ENCODE data around the gene MYO3B. TPM values are rescaled to one million over a fixed set of nuclear protein-coding genes. Genes with fewer than 3 reads are reported as not detected.
"Not testable (repeated sequence)": the region's sequence is repeated elsewhere in the genome, so short reads cannot be mapped to it uniquely, and the experiment has no call there.

MYO3B gene
- total and polyA plus RNA-seq, 2 experiments from 2014 or later = 0.11 TPM; not detected in 1

- no peaks in the 10 kb centered on the region for H3K9me3 ChIP-seq (ENCODE audit: low read depth)
- WGBS, 2 experiments (ENCODE audit: low coverage in 1 of 2, low lambda C conversion rate in 2 of 2, missing lambda C conversion rate in 2 of 2) = 61 to 70% methylated on average over 5 of the region's 5 CpGs
- no peaks in the 10 kb centered on the region for H3K9me2 ChIP-seq (ENCODE audit: insufficient read depth)
- no peak overlapping the region for H2AFZ ChIP-seq
- no peak for DNase-seq
- no peaks in the 10 kb centered on the region for H3K36me3 ChIP-seq (ENCODE audit: low read depth)
- H3K27me3 ChIP-seq (replicated peaks; ENCODE audit: insufficient read depth) = no peaks in the 10 kb centered on the region
- no peaks in the 10 kb centered on the region for H3K4me1 ChIP-seq (ENCODE audit: insufficient read depth)
- in situ Hi-C loops (cut with MboI) = no loop called here
- no peak overlapping the region for H3K27ac ChIP-seq
- H3K4me3 ChIP-seq = no peak overlapping the region
- H3K79me2 ChIP-seq (ENCODE audit: insufficient read depth) = no peaks in the 10 kb centered on the region
- no peak overlapping the region for H3K9ac ChIP-seq
- H3K4me2 ChIP-seq (ENCODE audit: unreplicated experiment) = no peak overlapping the region
- no peak for TF ChIP-seq EZH2phosphoT487 (IDR thresholded peaks at IDR 0.05; ENCODE audit: insufficient read depth, low read depth)
- TF ChIP-seq EZH2 (IDR thresholded peaks at IDR 0.05; ENCODE audit: insufficient read depth, poor library complexity, severe bottlenecking) = no peak
- H3F3A ChIP-seq (ENCODE audit: insufficient read depth) = no peaks in the 10 kb centered on the region
- H4K20me1 ChIP-seq (ENCODE audit: insufficient read depth) = no peaks in the 10 kb centered on the region
Measured at GRCh38 chr2:170665743-170666142, 487.8 kb downstream of the MYO3B start.

- Histone ChIP-seq H4K20me1 (ENCODE audit: insufficient read depth) (no peaks in the 10 kb centered on the region), H3K36me3 (ENCODE audit: low read depth) (no peaks in the 10 kb centered on the region), H3K4me3 (no peak overlapping the region), H3K9me2 (ENCODE audit: insufficient read depth) (no peaks in the 10 kb centered on the region), H3K27me3 (replicated peaks; ENCODE audit: insufficient read depth) (no peaks in the 10 kb centered on the region), H3K9me3 (ENCODE audit: low read depth) (no peaks in the 10 kb centered on the region), H3F3A (ENCODE audit: insufficient read depth) (no peaks in the 10 kb centered on the region), H3K27ac (no peak overlapping the region), H3K4me1 (ENCODE audit: insufficient read depth) (no peaks in the 10 kb centered on the region), H3K79me2 (ENCODE audit: insufficient read depth) (no peaks in the 10 kb centered on the region), H2AFZ (no peak overlapping the region), H3K9ac (no peak overlapping the region), H3K4me2 (ENCODE audit: unreplicated experiment) (no peak overlapping the region)
- WGBS, 2 experiments (ENCODE audit: low coverage in 1 of 2, low lambda C conversion rate in 2 of 2, missing lambda C conversion rate in 2 of 2) = 74 to 86% methylated on average over 3 of the region's 3 CpGs
- TF ChIP-seq EZH2 (IDR thresholded peaks at IDR 0.05; ENCODE audit: insufficient read depth, poor library complexity, severe bottlenecking) (no peak), EZH2phosphoT487 (IDR thresholded peaks at IDR 0.05; ENCODE audit: insufficient read depth, low read depth) (no peak)
- DNase-seq = no peak
- in situ Hi-C loops (cut with MboI) = no loop called here
Measured at GRCh38 chr2:170669909-170670308, 492.0 kb downstream of the MYO3B start.

GRCh38 chr2:170670651-170671050, 492.7 kb downstream of the MYO3B start:
- 65 to 67% methylated on average over 2 of the region's 2 CpGs for WGBS, 2 experiments (ENCODE audit: low coverage in 1 of 2, low lambda C conversion rate in 2 of 2, missing lambda C conversion rate in 2 of 2)
- Histone ChIP-seq H3K36me3 (ENCODE audit: low read depth) (no peaks in the 10 kb centered on the region), H3K79me2 (ENCODE audit: insufficient read depth) (no peaks in the 10 kb centered on the region), H3K27ac (no peak overlapping the region), H3K4me1 (ENCODE audit: insufficient read depth) (no peaks in the 10 kb centered on the region), H4K20me1 (ENCODE audit: insufficient read depth) (no peaks in the 10 kb centered on the region), H2AFZ (no peak overlapping the region), H3F3A (ENCODE audit: insufficient read depth) (no peaks in the 10 kb centered on the region), H3K9me3 (ENCODE audit: low read depth) (no peaks in the 10 kb centered on the region), H3K4me2 (ENCODE audit: unreplicated experiment) (no peak overlapping the region), H3K9me2 (ENCODE audit: insufficient read depth) (no peaks in the 10 kb centered on the region), H3K9ac (no peak overlapping the region), H3K4me3 (no peak overlapping the region), H3K27me3 (replicated peaks; ENCODE audit: insufficient read depth) (no peaks in the 10 kb centered on the region)
- TF ChIP-seq EZH2phosphoT487 (IDR thresholded peaks at IDR 0.05; ENCODE audit: insufficient read depth, low read depth) (no peak), EZH2 (IDR thresholded peaks at IDR 0.05; ENCODE audit: insufficient read depth, poor library complexity, severe bottlenecking) (no peak)
- in situ Hi-C loops (cut with MboI) = no loop called here
- DNase-seq = no peak

GRCh38 chr2:170671079-170671478, 493.1 kb downstream of the MYO3B start:
- Histone ChIP-seq H2AFZ (no peak overlapping the region), H4K20me1 (ENCODE audit: insufficient read depth) (no peaks in the 10 kb centered on the region), H3K27ac (no peak overlapping the region), H3F3A (ENCODE audit: insufficient read depth) (no peaks in the 10 kb centered on the region), H3K27me3 (replicated peaks; ENCODE audit: insufficient read depth) (no peaks in the 10 kb centered on the region), H3K9me2 (ENCODE audit: insufficient read depth) (no peaks in the 10 kb centered on the region), H3K4me2 (ENCODE audit: unreplicated experiment) (no peak overlapping the region), H3K4me1 (ENCODE audit: insufficient read depth) (no peaks in the 10 kb centered on the region), H3K9me3 (ENCODE audit: low read depth) (no peaks in the 10 kb centered on the region), H3K36me3 (ENCODE audit: low read depth) (no peaks in the 10 kb centered on the region), H3K79me2 (ENCODE audit: insufficient read depth) (no peaks in the 10 kb centered on the region), H3K9ac (no peak overlapping the region), H3K4me3 (no peak overlapping the region)
- WGBS, 2 experiments (ENCODE audit: low coverage in 1 of 2, low lambda C conversion rate in 2 of 2, missing lambda C conversion rate in 2 of 2) = 79 to 81% methylated on average over 9 of the region's 9 CpGs
- TF ChIP-seq EZH2 (IDR thresholded peaks at IDR 0.05; ENCODE audit: insufficient read depth, poor library complexity, severe bottlenecking) (no peak), EZH2phosphoT487 (IDR thresholded peaks at IDR 0.05; ENCODE audit: insufficient read depth, low read depth) (no peak)
- in situ Hi-C loops (cut with MboI) = no loop called here
- no peak for DNase-seq

GRCh38 chr2:170674282-170674681, 496.3 kb downstream of the MYO3B start:
- H3K4me3 ChIP-seq; in situ Hi-C loops (cut with MboI): not testable (repeated sequence)

More at GRCh38 chr2:170674282-170674681, 496.3 kb downstream of the MYO3B start:
- not testable (repeated sequence) for H3K4me1 ChIP-seq (ENCODE audit: insufficient read depth); H3K9me3 ChIP-seq (ENCODE audit: low read depth); H3K36me3 ChIP-seq (ENCODE audit: low read depth); H3K27me3 ChIP-seq (replicated peaks; ENCODE audit: insufficient read depth); H3K79me2 ChIP-seq (ENCODE audit: insufficient read depth); H3K9me2 ChIP-seq (ENCODE audit: insufficient read depth); H2AFZ ChIP-seq; H3K4me2 ChIP-seq (ENCODE audit: unreplicated experiment); DNase-seq; H3K9ac ChIP-seq; H4K20me1 ChIP-seq (ENCODE audit: insufficient read depth); H3F3A ChIP-seq (ENCODE audit: insufficient read depth); H3K27ac ChIP-seq

All from GM23248 (cell line).